GF-D8 (cell line): ENCODE data around the gene SH3RF3.

ENCODE experiments used
- DNase-seq: peaks from one replicate; lab custom pipeline; 2025; lab: John Stamatoyannopoulos, UW

Gene SH3RF3

DNA sequence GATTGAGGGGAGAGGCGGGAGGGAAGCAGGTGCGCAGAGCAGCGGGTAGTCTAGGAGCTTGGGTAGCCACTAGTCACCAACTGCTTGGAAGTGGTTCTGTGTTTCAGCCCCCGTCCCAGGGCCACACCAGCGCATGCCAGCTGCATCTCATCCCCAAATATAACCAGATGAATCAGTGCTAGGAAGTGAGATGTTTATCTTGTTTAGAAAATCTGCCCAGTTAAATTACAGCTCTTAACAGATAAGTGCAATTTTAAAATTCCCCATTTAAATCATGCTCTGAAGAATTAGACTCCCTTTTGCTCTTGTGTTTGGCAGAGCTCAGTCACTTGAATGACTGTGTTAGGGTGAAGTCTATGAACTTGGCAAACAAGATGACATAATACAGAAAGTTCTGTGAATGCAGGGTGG, 291.0 kb downstream of the SH3RF3 start:
- DNase-seq: no peak

DNA sequence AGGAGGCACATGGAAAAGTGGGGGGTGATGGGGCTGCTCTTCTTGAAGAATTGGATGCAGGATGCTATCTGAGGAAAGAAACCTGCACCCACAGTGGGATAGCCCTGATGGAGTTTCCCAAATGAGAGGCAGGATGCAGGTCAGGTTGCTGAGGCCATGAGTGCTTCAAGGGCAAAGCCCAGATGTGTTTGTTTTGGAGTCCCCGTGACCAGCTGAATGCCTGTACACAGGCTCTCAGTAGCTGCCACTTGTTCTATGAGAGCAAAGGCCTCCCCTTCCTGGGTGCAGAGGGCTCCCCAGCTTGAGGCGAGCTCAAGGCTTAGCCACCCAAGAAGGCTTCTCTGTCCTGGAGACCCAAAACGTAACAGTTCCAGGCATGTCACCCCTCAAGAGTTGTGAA, 292.1 kb downstream of the SH3RF3 start:
- no peak for DNase-seq

DNA sequence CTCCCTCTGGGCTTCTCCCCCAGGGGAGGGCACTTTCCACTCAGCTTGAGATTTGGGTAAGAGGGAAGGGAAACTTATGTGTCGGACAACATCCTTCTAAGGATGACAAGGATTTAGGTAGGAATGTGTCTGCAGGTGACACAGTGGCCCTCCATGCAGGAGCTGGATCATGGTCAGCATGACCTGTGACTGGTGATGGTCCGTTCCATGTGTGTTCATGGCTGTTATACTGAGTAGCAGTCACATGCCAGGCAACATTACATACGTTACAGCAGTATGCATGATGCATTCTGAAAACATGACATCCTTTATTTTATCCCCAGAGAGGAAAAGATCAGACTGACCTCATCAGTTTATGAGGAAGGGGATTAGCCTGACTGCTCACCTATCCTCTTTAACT, 292.6 kb downstream of the SH3RF3 start:
- no peak for DNase-seq

DNA sequence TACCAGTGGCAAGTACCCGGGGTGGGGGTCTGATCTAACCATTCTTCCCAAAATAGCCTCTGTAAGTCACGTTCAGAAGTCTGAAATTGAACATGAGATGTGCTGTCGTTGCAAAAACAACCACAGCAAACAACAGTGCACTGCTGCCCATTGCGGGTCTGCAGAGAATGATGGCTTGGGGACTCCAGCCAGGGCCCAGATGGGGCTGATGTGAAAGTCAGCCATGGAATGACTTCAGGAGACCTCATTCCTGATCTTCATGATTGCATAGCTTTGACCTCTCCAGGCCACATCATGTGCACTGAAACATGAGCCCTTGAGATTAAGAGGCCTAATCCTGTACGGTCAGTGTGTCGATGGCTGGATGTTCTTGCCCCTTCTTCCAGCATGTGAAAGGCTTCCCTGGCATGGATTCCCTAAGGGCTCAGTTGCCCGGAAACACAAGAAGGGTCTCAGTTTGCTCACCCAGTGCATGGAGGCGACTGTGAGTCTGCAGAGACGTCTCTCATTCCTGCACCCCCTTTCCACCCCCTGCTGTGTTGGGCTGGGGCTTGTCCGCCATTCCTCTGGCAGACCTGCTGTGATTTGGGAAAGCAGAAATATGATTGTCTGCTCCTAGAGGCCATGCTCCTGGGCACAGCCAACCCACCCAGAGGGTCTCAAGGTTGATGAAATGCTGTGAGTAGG, 293.2 kb downstream of the SH3RF3 start:
- no peak for DNase-seq

DNA sequence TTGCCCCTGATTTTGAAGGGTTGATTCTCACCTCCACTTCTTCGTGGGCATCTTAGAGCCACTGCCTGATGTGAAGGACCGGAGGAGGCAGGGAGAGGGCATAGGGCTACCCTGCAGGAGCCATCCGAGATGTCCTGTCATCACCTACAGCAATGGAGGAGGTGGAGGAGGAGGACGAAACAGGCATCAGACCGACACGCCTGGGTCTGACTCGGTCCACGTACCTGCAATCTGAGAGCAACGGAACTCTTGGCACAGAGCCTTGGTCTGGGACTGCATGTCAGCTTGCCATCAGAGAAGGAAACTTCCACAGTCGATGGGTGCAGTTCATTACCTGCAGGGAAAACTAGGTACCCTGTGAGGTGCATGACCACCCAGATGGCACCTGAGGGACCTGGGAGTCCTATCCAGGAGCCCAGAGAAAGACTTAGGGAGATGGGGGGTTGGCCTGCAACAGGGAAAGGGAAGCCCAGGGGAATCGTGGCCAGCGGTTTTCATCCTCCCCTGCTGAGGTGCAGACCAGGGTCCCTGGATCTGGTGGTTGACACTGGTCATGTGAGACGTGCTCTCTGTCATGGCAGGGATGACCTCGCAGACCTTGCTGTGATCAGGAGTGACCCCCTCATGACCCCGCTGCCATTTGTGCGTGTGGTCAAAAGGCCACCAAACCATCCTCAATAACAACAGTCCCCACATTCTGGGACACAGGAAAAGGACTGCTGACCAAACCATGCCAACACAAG, 293.9 kb downstream of the SH3RF3 start:
- no peak for DNase-seq

DNA sequence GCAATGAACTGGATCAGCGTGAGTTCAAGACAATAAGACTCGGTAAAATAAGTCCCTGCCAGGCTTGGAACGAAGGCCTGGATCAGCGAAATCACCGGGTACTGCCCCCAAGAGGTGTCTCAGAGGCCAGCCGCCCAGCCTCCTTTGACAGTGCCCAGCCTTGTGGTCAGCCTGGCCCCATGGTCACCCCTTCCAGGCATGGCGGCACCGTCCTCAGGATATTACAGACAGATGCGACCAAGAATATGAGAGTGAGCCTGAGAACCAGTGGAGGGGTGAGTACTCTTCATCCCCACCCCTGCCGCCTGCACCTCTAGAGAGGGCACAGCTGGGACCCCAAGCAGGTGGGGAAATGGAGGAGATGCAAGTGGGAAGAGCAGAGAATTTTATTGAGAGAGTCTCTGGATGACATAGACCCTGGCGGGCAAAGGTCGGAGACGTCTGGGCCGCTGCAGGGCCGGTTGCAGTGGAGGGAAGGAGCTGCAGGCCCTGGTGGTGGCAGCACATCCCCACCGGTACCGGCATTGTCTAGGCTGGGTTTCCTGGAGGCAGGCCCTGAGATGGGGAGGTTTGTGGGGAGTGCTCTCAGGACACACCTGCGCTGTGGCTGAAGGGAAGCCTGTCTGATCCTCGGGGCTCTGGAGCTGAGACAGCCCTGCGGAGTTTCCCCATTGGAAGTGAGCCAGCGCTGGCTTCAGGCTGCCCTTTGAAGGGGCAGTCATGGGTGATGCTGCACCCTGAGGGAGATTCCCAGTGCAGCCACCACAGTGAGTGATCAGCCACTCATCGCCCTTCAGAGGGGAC, 294.8 kb downstream of the SH3RF3 start:
- DNase-seq: no peak

DNA sequence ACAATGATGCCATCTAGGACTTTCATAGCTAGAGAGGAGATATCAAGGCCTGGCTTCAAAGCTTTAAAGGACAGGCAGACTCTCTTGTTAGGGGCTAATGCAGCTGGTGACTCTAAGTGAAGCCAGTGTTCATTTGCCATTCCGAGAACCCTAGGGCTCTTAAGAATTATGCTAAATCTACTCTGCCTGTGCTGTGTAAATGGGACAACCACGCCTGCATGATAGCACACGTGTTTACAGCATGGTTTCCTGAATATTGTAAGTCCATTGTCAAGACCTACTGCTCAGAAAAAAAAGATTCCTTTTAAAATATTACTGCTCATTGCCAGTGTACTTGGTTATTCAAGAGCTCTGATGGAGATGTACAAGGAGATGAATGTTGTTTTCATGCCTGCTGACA, 296.4 kb downstream of the SH3RF3 start:
- DNase-seq: no peak

DNA sequence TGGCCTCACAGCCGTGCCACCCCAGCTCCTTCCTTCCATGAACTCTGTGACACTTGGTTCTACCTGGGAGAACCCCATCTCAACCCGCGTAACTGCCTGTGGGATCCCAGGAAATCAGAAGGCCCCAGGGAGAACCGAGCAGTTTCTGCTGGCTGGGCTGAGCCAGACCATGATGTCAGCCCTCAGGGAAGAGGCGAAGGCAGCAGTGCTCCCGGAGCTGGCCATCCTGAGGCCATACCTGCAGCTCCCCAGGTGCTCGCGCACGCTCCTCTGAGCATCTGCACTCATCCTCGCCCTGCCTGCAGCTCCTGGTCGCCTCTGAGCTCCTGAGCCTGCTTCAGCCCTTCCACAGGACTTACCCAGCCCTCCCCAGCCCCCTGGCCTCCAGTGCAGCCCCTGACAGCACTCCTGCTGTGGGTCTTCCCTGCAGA, 298.7 kb downstream of the SH3RF3 start:
- DNase-seq: no peak

DNA sequence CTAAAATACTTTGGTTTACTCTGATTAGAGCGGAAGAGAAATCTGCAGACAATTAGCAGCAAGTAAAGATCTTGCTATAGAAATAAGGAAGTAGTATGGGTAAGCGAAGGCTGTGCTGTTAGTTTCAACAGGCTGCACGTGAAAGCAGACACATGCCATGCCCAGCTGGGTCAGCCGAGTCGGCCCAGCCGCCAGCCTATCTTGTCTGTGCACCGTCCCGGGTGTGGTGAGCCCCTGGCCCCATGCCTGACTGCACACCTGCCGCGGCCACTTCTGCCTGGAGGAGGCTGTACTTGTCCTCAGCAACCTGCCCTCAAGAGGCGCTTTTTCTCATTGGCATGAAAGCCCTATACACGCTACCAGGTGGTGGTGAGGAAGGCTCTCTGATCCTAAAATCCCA, 299.3 kb downstream of the SH3RF3 start:
- DNase-seq: no peak

DNA sequence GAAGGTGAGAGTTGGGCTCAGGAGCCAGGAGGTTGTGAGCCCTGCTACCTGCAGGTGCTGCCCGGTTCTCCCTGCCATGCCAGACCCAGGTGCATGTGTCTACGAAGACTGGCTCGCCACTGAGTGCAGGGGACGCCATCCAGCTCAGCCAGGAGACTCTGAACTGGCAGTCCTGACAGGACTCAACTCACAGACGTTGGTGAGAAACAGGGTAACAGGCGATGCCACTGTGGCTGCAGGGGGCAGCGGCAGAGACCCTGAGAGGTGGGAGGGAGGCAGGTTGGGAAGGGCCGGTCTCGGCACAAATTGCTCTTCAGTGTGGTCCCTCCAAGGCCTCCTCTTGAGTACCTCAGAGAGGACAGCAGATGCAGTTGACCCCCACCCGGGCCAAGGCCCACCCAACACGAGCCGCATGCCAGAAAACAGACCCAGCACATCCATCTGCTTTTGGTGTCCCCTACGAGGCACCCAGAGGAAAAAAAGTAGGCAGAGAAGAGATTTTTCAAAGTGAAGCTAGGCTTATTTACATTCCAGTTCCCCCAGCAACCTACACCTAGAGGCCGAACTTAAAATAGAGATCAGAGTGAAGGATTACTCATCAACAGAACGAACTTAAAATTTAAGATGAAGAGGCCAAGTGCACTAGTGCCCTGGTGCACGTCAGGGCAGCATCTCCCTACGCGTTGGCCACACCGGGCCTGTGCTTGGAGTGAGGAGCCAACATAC, 300.0 kb downstream of the SH3RF3 start:
- DNase-seq: no peak

DNA sequence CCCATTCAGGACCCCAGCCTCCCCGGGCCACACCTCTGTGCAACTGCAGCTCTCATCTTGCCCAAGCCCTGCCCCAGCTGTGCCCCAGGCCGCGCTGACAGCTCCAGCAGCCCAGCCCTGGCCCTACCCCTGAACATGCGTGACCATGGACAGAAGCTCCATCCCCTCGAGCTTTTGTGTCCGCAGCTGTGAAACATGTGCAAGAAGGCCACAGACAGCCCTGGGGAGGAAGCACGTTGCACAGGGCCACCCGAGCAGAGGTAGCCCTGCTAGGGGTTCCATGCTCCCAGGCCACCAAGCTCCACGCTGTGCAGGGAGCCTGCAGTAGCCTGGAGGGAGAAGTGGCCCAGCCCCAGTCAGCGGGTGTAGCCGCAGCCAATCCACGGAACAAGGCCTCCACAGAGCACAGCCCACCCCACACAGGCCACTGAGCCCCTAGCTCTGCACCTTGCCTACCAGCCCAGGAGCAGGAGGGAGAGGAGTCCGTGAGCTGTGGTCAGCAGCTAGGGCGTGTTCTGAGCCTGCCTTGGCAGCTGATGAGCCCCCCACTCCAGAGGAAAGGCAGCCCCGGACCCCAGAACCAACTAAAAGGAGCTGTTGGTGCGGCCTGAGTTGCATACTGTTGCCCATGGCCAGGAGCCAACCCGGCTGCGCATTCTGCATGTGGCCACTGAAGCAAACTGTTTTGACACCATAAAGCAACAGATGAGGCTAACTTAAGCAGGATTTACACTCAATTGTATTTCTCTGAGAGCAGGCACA, 300.7 kb downstream of the SH3RF3 start:
- no peak for DNase-seq

DNA sequence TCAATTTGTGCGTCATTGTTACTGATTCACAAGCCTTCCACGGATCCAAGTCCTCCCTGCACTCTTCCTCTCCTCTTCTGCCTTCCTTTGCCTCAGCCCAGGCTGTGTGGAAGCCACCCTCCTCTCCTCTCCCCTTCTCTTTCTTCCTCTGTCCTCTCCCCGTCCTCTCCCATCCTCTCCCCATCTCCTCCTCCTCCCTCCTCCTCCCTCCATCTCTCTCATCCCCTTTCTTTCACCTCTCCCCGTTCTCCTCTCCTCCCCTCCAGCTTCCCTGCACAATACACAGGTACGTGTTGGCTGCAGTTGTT, 301.3 kb downstream of the SH3RF3 start:
- DNase-seq: no peak

DNA sequence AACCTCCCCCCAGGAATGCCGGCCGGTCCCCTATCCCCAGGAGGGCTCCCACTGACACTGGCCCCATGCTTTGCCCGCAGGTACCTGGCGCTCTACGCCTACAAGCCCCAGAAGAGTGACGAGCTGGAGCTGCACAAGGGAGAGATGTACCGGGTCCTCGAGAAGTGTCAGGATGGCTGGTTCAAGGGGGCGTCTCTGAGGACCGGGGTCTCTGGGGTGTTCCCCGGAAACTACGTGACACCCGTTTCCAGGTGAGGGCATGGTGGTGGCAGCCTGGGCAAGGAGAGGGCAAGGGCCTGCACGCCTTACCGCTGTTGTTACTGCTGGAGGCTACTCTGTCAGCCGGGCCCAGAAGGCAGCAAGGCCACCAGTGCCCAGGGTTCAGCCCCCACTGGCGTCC, 303.4 kb downstream of the SH3RF3 start:
- DNase-seq: no peak

DNA sequence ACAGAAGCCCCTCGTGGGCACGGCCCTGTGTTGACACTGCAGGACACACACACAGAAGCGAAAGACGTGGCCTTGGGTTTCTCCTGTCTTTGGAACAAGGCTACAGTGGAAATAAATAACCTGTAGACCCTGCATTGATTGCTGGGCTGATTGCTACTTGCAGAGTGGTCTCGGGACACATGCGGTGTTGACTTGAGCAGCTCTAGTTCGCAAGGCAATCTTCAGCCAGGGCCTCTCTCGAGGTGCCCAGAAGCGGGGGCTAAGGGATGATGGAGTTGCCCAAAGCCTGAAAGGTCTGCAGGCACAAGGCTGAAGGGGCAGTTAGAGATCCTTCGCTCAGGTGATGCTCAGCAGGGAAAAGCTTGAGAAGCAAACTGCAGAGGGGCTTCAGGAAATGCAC, 304.5 kb downstream of the SH3RF3 start:
- no peak for DNase-seq

DNA sequence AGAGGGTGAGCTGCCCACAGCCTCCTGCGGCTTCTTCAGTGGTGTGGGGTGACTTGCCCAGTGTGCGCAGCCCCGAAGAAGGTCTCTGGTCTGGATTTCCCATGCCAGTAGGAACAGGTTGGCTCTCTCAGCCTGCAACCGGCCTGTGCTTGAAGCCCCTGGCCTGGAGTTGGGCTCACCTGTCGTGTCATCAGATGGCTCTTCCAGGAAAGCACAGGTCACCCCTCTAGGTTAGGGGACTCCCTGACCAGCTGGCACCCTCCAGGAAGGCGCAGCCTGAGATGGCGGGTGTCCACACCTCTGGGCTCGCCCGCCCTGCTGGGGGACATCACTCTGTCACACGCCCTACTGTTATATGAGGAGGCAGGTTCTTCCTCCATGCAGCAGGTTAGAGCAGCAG, 304.9 kb downstream of the SH3RF3 start:
- no peak for DNase-seq

DNA sequence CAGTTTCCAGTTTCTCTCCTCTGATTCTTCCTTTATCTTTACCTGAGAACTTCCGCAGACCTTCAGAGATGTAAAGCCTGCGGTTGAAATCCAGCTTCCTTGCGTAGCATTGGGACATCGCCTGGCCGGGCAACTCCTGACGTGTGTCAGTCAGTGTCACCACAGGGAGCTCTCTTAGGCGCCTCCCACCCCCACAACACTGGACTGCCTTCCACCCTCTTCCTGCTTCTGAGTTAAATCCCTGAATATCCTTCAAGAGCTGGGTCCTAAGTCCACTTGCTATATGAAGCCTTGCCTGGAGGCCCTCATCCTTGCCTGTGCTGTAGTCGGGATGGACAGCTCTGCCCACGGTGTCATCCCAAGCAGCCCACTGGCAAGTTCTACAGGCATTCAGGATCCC, 305.3 kb downstream of the SH3RF3 start:
- no peak for DNase-seq

DNA sequence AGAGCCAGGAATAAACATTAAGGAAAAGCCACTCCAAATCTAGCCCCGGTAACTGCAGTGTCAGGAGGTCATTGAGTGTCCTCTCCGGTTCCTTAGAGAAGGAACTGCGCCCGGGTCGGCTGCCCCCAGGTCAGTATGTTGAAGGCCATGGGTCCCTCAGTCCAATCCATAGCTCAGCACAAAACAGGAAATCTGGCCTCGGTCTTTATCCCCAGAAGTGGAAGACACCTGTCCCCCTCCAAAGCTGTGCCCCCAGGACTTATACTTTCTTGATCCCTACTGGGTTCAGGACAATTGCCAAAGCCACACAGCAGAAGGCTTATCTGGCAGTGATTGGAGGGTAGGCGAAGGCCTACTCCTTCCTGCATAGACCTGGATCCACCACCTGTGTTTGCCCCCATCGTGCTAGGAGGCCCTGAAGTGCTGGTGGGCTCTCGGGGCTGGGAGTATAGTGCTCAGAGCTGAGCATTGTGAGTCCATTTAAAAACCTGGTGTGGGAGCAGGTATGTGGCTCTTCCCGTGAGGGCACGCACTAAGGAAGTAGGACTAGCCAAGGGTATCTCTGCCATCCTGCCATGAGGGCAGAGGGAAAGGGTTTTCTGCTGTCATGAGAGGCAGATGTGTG, 306.2 kb downstream of the SH3RF3 start:
- no peak for DNase-seq

DNA sequence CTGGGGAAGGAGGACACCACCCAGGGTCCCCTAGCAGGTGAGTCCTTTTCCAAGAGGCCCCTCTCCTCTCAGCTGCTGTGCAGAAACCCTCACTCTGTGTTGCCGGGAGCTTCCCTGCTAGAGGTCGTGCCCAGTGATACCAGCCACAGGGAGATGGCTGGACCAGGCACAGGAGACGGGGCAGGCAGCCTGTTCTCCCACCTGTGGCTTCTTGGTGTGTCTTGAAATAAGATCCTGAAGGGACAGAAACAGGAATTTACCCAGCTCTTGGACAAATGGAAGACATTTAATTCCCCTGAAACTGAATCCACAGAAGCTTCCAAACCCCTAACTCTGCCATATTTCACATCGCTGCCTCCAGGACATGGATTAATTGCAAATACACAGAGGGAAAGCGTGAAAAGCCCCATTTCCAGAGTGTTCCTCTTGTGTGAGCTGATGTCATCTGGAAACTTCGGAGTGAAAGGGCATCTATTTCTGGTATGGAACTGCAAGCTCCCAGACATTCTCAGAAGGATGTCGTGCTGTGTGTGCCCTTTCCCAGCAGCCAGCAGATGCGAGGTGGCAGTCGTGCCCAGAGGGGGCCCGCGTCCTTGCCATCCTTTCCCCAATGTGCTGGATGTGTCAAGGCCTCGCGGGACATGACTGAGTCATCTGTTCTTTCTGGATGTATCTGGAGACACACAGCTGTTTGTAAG, 307.0 kb downstream of the SH3RF3 start:
- DNase-seq: no peak

DNA sequence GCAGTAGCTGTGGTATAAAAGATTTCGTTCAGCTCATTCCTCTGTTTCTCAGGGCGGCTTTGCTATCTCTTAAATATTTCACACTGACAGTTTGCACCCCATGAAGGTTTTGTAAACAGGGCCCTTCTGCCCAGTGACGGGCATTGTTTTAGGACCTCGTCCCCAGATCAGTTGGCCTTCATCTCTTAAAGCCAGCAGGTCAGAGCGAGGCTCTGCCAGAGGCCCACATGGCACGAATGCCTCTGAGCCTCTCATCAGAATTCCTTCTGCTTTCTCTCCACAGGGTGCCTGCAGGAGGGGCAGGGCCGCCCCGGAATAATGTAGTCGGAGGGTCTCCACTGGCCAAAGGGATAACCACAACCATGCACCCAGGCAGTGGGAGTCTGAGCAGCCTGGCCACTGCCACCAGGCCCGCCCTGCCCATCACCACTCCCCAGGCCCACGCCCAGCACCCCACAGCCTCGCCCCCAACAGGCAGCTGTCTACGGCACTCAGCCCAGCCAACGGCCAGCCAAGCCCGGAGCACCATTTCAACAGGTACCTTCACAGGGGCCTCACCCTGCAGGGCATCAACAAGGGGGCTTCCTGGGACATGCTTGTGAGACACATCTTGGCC, 307.7 kb downstream of the SH3RF3 start:
- no peak for DNase-seq
